BLaER1 treated with 17β-estradiol and CSF1 and Interleukin-3, amounts not matched to agents 10 nM and 100 nM (cell line): Measurements from ENCODE around the gene UGGT2.

Source experiments
- H3K27ac ChIP-seq, 11 experiments: shearing (Covaris generic); formaldehyde crosslinking; 2 replicates each; pipeline ENCODE4 v1.8.1; 2022
- H3K27me3 ChIP-seq, 11 experiments: shearing (Covaris generic); formaldehyde crosslinking; 2 replicates each; pipeline ENCODE4 v1.8.1; 2022
- H3K36me3 ChIP-seq, 11 experiments: shearing (Covaris generic); formaldehyde crosslinking; 2 replicates each; pipeline ENCODE4 v1.8.1; 2022
- H3K4me1 ChIP-seq, 10 experiments: shearing (Covaris generic); formaldehyde crosslinking; 2 replicates each; pipeline ENCODE4 v1.8.1; 2022
- H3K4me2 ChIP-seq, 11 experiments: shearing (Covaris generic); formaldehyde crosslinking; 2 replicates each; pipeline ENCODE4 v1.8.1; 2022
- H3K4me3 ChIP-seq, 10 experiments: shearing (Covaris generic); formaldehyde crosslinking; 2 replicates each; pipeline ENCODE4 v1.8.1; 2022
- H3K9ac ChIP-seq, 11 experiments: shearing (Covaris generic); formaldehyde crosslinking; 2 replicates each; pipeline ENCODE4 v1.8.1; 2022
- H3K9me3 ChIP-seq, 11 experiments: shearing (Covaris generic); formaldehyde crosslinking; replicated peaks in 1 of 11; 2 replicates each; pipeline ENCODE4 v1.8.1; 2022
- H4K20me1 ChIP-seq, 11 experiments: shearing (Covaris generic); formaldehyde crosslinking; 2 replicates each; pipeline ENCODE4 v1.8.1; 2022
- Cebpa-rat ChIP-seq, 11 experiments: shearing (Covaris generic); IDR thresholded peaks; 2 replicates each; pipeline ENCODE4 v1.8.1; 2022

Gene UGGT2

GRCh38 chr13:96025283-96025682, 27.9 kb downstream of the UGGT2 start:
- H3K4me1 ChIP-seq, result no peaks in the 10 kb centered on the region
- H3K36me3 ChIP-seq, result no peaks in the 10 kb centered on the region
- H3K4me2 ChIP-seq, result no peak overlapping the region
- H3K9me3 ChIP-seq, result no peaks in the 10 kb centered on the region
- no peak overlapping the region for H3K9ac ChIP-seq
- no peaks in the 10 kb centered on the region for H3K27me3 ChIP-seq
- no peak for TF ChIP-seq Cebpa-rat (IDR thresholded peaks at IDR 0.05)
- no peak overlapping the region for H3K27ac ChIP-seq
- H4K20me1 ChIP-seq, result no peaks in the 10 kb centered on the region
- no peak overlapping the region for H3K4me3 ChIP-seq

GRCh38 chr13:96020931-96021330, 32.3 kb downstream of the UGGT2 start:
- H3K4me1 ChIP-seq, result no peaks in the 10 kb centered on the region
- H4K20me1 ChIP-seq, result no peaks in the 10 kb centered on the region
- no peaks in the 10 kb centered on the region for H3K27me3 ChIP-seq
- H3K36me3 ChIP-seq, result no peaks in the 10 kb centered on the region
- no peak overlapping the region for H3K4me3 ChIP-seq
- peaks cover 5 to 11% (median 7%) of the 10 kb centered on the region in 11 experiments; a peak in 14 of 22 replicates for H3K9me3 ChIP-seq
- H3K4me2 ChIP-seq, result no peak overlapping the region
- no peak overlapping the region for H3K9ac ChIP-seq
- TF ChIP-seq Cebpa-rat (IDR thresholded peaks at IDR 0.05), result no peak
- H3K27ac ChIP-seq, result no peak overlapping the region

- H3K4me2 ChIP-seq, result no peak overlapping the region
Measured at GRCh38 chr13:96020155-96020575, 33.0 kb downstream of the UGGT2 start.

GRCh38 chr13:96018135-96018534, 35.1 kb downstream of the UGGT2 start:
- Histone ChIP-seq H3K4me2 (no peak overlapping the region), H3K36me3 (no peaks in the 10 kb centered on the region), H3K4me1 (no peaks in the 10 kb centered on the region), H3K27me3 (no peaks in the 10 kb centered on the region), H3K9ac (no peak overlapping the region), H3K27ac (no peak overlapping the region), H3K9me3 (peaks cover 6 to 13% (median 10%) of the 10 kb centered on the region in 11 experiments; a peak in 14 of 22 replicates), H3K4me3 (no peak overlapping the region), H4K20me1 (no peaks in the 10 kb centered on the region)
- no peak for TF ChIP-seq Cebpa-rat (IDR thresholded peaks at IDR 0.05)

More at GRCh38 chr13:96020155-96020575, 33.0 kb downstream of the UGGT2 start:
- Histone ChIP-seq H3K9me3 (peaks cover 6 to 13% (median 10%) of the 10 kb centered on the region in 11 experiments; a peak in 14 of 22 replicates), H3K36me3 (no peaks in the 10 kb centered on the region), H3K27ac (no peak overlapping the region), H3K4me3 (no peak overlapping the region), H3K27me3 (no peaks in the 10 kb centered on the region), H3K4me1 (no peaks in the 10 kb centered on the region), H4K20me1 (no peaks in the 10 kb centered on the region), H3K9ac (no peak overlapping the region)
- TF ChIP-seq Cebpa-rat (IDR thresholded peaks at IDR 0.05), result no peak

GRCh38 chr13:96011291-96011872, 41.8 kb downstream of the UGGT2 start:
- H3K4me2 ChIP-seq, result no peak overlapping the region
- no peaks in the 10 kb centered on the region for H4K20me1 ChIP-seq
- no peak overlapping the region for H3K4me3 ChIP-seq
- H3K27ac ChIP-seq, result no peak overlapping the region
- H3K9me3 ChIP-seq, result peaks cover 5 to 16% (median 7%) of the 10 kb centered on the region in 11 experiments; a peak in 14 of 22 replicates
- H3K36me3 ChIP-seq, result no peaks in the 10 kb centered on the region
- no peaks in the 10 kb centered on the region for H3K27me3 ChIP-seq
- no peak for TF ChIP-seq Cebpa-rat (IDR thresholded peaks at IDR 0.05)
- H3K9ac ChIP-seq, result no peak overlapping the region
- no peaks in the 10 kb centered on the region for H3K4me1 ChIP-seq

GRCh38 chr13:96003304-96003703, 49.9 kb downstream of the UGGT2 start:
- Histone ChIP-seq H3K9ac (no peak overlapping the region), H3K27me3 (no peaks in the 10 kb centered on the region), H3K9me3 (0 out of 22 replicates have a peak, but pooled peaks cover 0 to 10% (median 0%) of the 10 kb centered on the region in 11 experiments), H4K20me1 (no peaks in the 10 kb centered on the region), H3K27ac (no peak overlapping the region), H3K4me3 (no peak overlapping the region), H3K4me1 (no peaks in the 10 kb centered on the region), H3K4me2 (no peak overlapping the region), H3K36me3 (no peaks in the 10 kb centered on the region)
- no peak for TF ChIP-seq Cebpa-rat (IDR thresholded peaks at IDR 0.05)

- Histone ChIP-seq H3K9me3 (0 out of 22 replicates have a peak, but pooled peaks cover 0 to 10% (median 0%) of the 10 kb centered on the region in 11 experiments), H4K20me1 (no peaks in the 10 kb centered on the region), H3K9ac (no peak overlapping the region), H3K36me3 (no peaks in the 10 kb centered on the region), H3K4me1 (no peaks in the 10 kb centered on the region), H3K4me2 (no peak overlapping the region), H3K27ac (no peak overlapping the region), H3K4me3 (no peak overlapping the region), H3K27me3 (no peaks in the 10 kb centered on the region)
- TF ChIP-seq Cebpa-rat (IDR thresholded peaks at IDR 0.05), result no peak
Measured at GRCh38 chr13:96002322-96003131, 50.7 kb downstream of the UGGT2 start.

GRCh38 chr13:96000069-96000468, 53.1 kb downstream of the UGGT2 start:
- H3K27ac ChIP-seq, result no peak overlapping the region
- no peak overlapping the region for H3K4me3 ChIP-seq
- no peaks in the 10 kb centered on the region for H3K4me1 ChIP-seq
- no peak overlapping the region for H3K4me2 ChIP-seq
- no peaks in the 10 kb centered on the region for H4K20me1 ChIP-seq
- no peaks in the 10 kb centered on the region for H3K36me3 ChIP-seq
- H3K27me3 ChIP-seq, result no peaks in the 10 kb centered on the region
- TF ChIP-seq Cebpa-rat (IDR thresholded peaks at IDR 0.05), result no peak
- H3K9ac ChIP-seq, result no peak overlapping the region
- H3K9me3 ChIP-seq, result no peaks in the 10 kb centered on the region

- H3K27me3 ChIP-seq, result no peaks in the 10 kb centered on the region
- no peak overlapping the region for H3K4me3 ChIP-seq
- H3K9ac ChIP-seq, result no peak overlapping the region
- no peaks in the 10 kb centered on the region for H4K20me1 ChIP-seq
- TF ChIP-seq Cebpa-rat (IDR thresholded peaks at IDR 0.05), result no peak
- no peak overlapping the region for H3K27ac ChIP-seq
- no peaks in the 10 kb centered on the region for H3K9me3 ChIP-seq
- H3K4me2 ChIP-seq, result no peak overlapping the region
- H3K36me3 ChIP-seq, result no peaks in the 10 kb centered on the region
- H3K4me1 ChIP-seq, result no peaks in the 10 kb centered on the region
Measured at GRCh38 chr13:95987841-95988240, 65.4 kb downstream of the UGGT2 start.
